GM12801 (cell line): ENCODE measurements around the gene RALGDS.

Experiments used
- CTCF ChIP-seq: IDR thresholded peaks from one replicate; pipeline ENCODE4 v1.5.1; 2011; ENCODE audit warnings: control low read depth; ENCODE audit not compliant: insufficient read length; ENCODE audit errors: extremely low read depth

RALGDS gene

DNA sequence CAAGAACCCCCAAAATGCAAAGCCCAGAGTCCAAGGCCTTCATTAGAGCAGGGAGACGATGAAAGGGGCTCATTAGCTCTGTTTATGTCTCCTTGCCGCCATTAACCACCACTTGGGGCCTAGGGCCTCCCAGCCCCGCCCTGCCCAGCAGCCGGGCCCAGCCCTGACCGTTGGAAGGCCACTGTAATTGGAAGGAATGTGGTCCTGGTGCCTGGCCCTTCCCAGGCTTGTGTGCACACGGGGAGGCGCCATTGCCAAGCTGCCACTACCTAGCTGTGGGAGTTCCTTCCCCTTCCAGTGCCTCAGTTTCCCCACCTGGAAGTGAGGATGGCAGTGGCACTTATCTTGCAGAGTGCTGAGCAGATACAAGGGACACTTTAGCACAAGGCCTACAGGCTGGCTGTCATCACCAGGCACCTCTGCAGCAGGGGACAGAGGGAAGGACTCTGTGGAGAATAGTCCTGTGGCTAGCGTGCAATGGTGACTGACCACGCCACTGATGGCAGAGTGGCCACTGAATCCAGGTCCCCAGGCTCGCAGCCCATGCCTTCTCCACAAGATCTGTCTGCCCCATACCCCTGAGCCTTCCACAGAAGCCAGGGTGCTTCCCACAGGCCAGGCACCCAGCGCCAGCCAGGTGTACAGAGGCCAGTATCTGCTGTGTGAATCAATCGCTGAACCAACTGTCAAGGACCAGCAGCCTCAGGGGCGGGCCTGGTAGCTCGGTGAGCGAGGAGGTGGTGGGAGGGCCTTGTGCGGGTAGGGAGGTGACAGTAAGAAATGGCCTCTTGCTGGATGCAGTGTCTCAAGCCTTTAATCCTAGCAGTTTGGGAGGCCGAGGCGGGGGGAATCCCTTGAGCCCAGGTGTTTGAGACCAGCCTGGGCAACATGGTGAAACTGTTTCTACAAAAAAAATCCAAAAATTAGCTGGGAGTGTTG lies 21.9 kb upstream of the RALGDS start:
- no peak for TF ChIP-seq CTCF

- TF ChIP-seq CTCF, result no peak
Observed at GRCh38 chr9:133141833-133142595, 21.0 kb upstream of the RALGDS start.

DNA sequence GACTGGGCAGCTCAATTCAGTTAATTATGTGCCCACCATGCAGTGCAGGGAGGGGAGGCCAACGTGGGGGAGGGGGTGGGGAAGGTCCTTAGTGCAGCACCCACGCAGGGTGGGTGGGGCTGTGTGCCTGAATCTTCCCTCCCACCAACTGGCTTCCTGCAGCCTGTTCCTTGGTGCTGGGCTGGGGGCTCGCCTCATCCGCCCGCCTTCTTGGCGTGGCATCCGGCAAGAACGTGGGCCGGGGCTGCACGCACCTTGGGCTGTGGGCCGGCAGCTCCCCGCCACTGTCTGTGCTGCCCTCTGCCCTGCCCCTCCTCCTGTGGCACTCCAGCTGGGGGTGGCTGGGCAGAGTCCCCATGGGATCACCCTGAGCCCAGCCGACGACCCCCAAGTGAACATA lies 19.6 kb upstream of the RALGDS start:
- no peak for TF ChIP-seq CTCF

- no peak for TF ChIP-seq CTCF
Observed at GRCh38 chr9:133140174-133140505, 19.1 kb upstream of the RALGDS start.

DNA sequence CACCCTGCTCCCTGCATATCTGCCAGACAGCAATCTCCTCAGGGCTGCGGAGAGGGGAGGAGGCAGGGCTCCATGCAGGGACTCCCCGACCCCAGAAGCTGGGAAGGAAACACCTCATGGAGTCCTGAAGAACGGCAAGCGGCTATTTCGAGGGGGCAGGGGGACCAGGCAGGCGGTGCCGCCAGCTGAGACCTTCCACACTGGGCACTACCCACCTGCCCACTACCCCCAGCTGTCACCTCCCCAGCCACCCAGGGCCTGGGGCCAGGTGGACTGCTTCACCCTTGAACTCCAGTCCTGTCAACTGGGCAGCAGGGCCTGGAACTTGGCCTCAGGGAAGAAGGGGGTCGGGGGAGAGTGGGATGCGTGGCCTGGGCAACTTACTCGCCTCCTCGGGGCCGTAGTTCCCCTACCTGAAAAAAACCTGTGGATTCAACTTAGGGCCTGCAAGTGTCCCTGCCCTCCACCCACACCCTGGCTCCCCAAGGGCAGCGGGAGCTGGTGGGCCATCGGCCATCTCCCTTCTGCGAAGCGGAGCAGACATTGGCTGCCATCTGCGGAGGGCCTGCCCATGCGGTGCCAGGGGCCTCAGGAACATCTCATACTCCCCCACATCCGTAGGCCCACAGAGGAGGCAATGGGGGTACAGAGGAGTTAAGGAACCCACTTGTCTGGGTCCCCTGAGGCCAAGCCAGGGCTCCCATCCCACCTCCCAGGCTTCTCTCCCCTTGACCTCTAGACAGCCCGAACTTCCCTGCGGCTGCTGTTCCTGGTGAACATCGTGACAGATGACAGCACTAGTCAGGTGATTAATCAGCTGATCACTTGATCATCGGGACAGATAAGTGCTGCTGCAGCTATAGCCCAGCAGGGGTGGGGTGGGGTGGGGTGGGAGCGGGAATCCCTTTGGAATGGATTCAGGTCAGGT lies 18.5 kb upstream of the RALGDS start:
- TF ChIP-seq CTCF, result no peak

- no peak for TF ChIP-seq CTCF
Observed at GRCh38 chr9:133137451-133138231, 16.6 kb upstream of the RALGDS start.
